Renal cortical epithelial cell (primary cell): Measurements from ENCODE around the gene TRPC4AP. TPM values are rescaled to one million over a fixed set of nuclear protein-coding genes. Genes with fewer than 3 reads are reported as not detected.
"Not testable (repeated sequence)": the region's sequence is repeated elsewhere in the genome, so short reads cannot be mapped to it uniquely, and the experiment has no call there.

ENCODE experiments used
- DNase-seq: peaks from one replicate; pipeline ENCODE4 v3.0.0-alpha.2; 2011; ENCODE audit warnings: low read depth
- total RNA-seq: library from RNA; depleted of rRNA; stranded (reverse); fragments of >200 nt; gene quantifications from 2 replicates; pipeline ENCODE4 v1.2.3, GENCODE V29; 2014

The TRPC4AP gene, protein sequence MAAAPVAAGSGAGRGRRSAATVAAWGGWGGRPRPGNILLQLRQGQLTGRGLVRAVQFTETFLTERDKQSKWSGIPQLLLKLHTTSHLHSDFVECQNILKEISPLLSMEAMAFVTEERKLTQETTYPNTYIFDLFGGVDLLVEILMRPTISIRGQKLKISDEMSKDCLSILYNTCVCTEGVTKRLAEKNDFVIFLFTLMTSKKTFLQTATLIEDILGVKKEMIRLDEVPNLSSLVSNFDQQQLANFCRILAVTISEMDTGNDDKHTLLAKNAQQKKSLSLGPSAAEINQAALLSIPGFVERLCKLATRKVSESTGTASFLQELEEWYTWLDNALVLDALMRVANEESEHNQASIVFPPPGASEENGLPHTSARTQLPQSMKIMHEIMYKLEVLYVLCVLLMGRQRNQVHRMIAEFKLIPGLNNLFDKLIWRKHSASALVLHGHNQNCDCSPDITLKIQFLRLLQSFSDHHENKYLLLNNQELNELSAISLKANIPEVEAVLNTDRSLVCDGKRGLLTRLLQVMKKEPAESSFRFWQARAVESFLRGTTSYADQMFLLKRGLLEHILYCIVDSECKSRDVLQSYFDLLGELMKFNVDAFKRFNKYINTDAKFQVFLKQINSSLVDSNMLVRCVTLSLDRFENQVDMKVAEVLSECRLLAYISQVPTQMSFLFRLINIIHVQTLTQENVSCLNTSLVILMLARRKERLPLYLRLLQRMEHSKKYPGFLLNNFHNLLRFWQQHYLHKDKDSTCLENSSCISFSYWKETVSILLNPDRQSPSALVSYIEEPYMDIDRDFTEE
- 82.0 and 93.3 TPM in 2 replicates for total RNA-seq

DNA sequence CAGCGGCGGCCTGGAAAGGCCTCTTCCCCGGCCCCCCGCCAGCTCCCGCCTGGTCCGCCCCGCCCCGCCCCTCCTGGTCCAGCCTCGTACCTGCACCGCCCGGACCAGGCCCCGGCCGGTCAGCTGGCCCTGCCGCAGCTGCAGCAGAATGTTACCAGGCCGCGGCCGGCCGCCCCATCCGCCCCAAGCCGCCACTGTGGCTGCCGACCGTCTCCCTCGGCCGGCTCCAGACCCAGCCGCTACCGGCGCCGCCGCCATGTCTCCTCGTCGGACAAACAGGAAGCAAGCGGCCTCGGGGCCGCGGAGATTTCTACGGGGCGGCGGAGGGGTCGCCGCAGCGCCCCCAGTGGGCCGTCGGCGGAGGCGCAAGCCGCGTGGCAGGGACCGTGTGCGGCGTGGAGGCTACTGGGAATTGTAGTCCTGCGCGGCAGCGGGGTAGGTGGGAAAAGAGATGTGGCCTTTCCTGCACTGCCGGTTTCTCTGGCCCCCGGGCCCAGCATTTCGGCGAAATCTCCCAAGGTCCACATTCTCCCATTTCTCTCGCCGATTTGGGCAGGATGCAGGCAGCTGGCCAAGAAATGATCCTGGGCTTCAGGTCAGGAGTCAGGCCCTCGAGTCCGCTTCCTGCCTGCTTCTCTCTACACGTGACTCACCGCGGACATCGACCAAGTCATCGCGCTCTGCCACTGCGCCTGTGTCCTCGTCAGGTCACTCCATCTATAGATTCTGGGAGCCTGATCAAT is at the start of gene TRPC4AP:
Gene TRPC4AP (minus strand): TSS at position 284 of the 743 bp plus-strand sequence. CDS start 26 bp downstream, at position 258.
- peak; percentile 64 for DNase-seq

DNA sequence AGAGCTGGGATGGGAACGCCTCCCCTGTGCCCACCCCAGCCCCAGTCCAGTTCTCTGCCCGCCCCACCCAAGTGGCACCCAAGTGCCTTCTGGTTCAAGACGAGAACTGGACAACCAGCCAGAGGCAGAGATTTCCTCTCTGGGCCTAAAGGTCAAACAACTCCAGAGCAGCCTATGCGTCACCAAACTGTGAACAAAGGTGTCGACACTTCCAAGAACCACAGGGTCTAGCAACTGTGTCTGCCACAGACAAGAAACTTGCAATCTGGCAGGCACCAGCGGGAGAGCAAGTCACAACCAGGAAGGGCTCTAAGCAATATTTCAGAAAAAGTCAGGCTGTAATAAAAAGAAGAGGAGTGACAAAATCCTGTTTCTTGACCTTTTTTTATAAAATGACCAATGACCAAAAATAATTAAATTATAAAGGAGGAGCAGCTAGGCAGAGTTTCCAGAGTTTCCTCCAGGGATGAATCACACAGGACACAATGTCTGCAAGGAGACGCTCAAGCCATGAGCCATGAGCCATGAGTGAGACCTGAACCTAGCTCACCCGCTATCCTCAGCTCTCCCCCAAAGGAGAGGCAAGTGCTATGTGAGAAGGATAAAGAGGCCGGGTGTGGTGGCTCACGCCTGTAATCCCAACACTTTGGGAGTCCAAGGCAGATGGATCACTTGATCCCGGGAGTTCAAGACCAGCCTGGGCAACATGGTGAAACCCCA is 43.4 kb upstream of the TRPC4AP start:
- DNase-seq, result no peak

DNA sequence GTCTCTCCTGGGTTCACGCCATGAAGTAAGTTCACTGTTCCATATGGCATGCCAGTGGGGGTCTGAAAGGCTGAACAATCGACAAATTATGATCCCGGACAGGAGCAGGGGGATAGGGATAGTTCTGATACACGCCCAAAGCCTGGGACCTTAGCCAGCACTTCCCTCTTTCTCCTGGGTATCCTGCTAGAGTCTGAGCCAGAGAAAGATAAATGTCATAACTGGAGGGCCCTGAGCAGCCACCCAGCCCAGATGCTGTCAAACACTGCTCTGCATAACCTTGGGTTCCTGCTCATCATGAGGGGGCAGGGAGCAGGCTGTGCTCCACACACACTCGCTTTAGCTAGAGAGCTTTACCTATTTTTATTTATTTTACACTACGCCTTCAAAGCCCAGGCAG is 42.3 kb upstream of the TRPC4AP start:
- DNase-seq, result no peak

DNA sequence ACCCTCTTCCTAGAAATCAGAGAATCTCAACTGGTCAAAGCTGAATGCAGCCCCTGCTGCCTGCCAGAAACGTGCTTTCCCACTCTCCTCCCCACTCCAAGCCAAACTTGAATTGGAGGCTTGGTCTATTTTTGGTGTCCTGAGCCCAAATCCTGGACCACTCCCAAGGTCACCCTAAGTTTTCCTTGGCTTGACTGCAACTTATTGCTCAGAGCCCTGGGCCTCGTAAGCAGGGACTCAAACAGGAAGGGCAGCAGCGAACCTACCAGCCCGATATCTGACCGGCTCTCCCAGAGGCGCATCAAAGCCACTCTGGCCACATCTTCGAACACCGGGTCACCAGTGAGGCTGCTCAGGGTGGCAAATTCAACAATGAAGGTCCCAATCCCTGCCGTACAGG is 41.9 kb upstream of the TRPC4AP start:
- DNase-seq, result no peak

DNA sequence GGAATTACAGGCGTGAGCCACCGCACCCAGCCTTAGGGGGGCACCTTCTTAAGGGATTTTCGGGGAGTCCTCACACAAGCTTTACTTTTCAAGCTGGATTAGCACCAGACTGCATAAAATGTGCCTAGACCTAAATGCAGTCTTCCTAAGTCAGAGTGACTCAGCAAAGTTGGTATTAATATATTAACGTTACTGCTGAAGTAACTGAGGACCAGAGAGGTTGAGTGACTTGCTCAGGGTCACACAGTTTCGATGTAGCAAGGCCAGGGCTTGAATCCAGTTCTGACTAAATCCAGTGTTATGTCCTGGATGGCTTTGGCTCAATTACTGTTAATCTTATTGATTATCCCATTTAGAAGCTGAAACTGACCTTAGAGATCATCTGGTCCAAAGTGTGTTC is 41.1 kb upstream of the TRPC4AP start:
- DNase-seq, result no peak

DNA sequence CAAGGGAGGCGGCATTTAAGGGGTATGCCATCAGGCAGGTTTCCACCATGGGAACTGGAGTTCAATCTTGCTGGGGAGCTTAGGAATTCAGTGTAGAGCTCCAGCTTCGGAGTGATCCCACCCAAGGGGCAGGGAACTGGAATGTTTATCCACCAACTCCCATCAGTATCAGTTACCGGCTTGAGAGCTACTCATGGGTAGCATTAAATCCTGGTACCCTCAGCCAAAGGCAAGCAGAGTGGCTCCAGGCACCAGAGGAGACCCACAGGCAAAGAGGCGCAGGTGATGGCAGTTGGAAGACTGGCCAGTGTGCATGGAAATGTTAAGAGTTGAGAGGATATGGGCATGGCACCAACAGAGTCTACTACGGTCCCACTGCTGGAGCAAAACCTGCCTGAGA is 40.4 kb upstream of the TRPC4AP start:
- no peak for DNase-seq

DNA sequence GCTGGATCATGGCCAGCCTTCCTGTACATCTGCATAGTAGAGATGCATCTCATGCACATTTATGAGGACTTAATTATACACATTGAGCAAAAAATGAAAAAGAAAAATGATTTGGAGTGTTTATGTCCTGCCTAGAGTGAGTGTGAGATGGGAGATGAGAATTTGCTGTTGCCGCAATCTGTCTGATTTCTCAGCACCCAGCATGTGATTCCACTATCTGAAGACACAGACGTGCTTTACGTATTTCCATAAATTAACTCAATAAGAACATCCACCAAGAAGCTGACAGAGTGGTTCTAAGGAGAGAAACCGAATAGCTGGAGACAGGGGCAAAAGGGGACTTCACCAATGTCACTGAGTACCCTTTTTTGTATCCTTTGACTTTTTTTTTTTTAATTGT is 39.3 kb upstream of the TRPC4AP start:
- no peak for DNase-seq

DNA sequence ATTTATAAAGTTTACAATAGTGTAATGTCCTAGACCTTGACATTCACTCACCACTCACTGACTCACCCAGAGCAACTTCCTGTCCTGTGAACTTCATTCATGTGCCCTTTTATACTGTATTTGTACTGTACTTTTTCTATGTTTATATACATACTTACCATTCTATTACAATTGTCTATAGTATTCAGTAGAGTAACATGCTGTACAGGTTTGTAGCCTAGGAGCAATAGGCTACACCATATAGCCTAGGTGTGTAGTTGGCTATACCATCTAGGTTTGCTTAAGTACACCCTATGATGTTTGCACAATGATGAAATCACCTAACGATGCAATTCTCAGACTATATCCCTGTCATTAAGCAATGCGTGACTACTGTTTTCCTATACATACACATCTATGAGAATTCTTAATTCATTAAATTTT is 37.1 kb upstream of the TRPC4AP start:
- DNase-seq, result no peak

DNA sequence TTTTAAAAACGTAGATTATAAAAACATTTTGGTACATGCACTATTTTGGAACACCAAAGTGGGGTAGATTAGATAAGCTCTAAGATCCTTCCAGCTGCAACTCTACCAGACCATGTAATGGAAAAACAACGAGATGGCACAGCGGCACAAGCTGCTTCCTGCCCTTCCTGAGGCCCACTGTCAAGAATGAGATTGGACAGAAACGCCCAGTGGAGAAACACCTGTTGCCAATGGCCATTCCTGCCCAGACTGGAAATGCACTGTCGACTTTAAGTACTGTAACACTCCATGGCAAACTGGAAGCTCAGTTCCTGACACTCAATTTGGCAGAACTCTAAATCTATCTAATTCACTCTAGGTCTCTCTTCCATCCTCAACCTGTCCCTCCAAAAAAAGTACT is 33.1 kb upstream of the TRPC4AP start:
- DNase-seq, result no peak

DNA sequence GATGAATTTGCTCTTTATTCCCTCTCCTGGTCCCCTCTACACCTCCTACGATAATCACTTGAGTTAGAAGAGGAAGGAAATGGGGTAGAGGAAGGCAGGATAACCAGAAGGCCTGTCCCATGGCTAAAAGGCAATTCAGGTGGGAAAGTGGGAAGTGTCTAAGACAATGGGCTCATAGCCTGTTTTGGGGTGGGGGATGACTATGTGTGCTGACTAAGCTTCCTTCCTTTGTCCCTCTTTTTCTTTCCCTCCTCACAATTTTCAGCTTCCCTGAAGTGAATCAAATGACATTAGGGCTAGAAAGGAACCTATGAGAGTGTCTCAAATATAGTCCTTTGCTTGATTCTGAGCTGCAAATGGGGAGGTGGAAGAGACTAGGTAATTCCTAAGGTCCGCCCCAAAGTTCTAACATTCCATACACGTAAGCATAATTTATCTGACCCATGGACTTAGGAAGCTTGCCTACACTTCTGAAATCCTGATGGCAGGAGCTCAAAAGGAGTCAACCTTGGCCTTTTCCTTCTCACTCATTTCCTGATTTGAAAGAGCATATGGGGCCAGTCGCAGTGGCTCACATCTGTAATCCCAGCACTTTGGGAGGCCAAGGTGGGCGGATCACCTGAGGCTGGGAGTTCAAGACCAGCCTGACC is 30.3 kb upstream of the TRPC4AP start:
- DNase-seq, result no peak

DNA sequence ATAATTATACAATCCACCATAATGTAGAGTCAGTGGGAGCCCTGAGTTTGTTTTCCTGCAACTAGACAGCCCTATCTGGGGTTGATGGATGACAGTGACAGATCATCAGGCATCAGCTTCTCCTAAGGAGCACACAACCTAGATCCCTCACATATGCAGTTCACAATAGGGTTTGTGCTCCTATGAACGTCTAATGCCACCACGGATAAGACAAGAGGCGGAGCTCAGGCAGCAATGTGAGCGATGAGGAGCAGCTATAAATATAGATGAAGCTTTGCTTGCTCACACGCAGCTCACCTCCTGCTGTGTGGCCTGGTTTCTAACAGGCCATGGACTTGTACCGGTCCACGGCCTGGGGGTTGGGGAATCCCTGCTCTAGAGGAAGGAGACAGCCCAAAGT is 28.6 kb upstream of the TRPC4AP start:
- DNase-seq, result no peak

DNA sequence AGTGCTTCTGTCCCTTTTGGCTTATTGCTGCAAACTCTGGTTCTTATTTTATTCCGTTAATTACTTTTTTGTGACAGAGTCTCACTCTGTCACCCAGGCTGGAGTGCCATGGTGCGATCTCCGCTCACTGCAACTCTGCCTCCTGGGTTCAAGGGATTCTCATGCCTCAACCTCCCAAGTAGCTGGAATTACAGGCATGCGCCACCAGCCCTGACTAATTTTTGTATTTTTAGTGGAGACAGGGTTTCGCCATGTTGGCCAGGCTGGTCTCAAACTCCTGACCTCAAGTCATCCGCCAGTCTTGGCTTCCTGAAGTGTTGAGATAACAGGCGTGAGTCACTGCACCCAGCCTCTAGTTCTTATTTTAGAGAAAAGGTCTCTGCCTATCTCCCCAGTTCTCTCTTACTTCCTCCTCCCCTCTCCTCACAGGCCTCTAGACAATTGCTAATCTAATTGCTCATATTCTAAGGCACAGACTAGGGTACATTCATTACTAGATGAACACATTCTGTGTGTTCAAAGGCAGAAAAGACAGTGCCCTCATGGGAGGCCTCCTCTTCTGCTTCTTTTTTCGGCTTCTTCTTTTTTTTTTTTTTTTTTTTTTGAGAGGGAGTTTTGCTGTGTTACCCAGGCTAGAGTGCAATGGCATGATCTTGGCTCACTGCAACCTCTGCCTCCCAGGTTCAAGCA is 27.6 kb upstream of the TRPC4AP start:
- DNase-seq, result no peak

DNA sequence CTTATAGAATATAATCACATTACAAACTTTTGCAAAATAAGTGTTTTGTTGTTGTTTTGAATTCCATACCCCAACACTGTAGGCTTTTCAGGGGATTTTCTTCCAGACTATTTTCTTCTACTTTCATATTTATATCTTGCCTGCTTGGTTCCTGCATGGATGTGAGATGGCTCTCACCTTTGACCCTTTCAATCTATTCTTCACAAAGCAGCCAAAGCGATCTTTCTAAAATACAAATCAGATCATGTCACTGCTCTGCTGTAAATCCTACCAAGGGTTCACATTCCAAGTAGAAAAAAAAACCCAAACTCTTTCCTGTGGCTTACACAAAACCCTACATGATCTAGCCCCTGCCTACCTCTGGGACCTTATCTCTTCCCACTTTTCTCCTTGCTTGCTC is 25.0 kb upstream of the TRPC4AP start:
- DNase-seq, result no peak

DNA sequence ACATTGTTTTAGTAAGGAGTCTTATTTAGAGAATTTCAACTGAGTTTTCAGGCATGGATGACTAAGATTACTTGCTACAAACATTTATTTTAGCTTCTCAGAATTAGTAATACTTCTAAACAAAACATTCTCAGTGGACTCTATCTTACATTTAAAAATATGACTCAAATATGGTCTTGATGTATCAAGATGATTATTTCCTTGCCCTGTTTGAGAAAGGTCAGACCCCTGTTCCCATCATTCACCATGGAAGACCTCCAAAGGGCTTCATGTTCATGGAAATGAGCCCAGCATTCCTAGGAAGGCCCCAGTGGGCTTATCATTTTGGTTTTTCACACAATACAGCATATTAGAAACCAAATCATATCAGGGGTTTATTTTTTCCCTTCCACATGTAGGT is 24.6 kb upstream of the TRPC4AP start:
- DNase-seq, result no peak

DNA sequence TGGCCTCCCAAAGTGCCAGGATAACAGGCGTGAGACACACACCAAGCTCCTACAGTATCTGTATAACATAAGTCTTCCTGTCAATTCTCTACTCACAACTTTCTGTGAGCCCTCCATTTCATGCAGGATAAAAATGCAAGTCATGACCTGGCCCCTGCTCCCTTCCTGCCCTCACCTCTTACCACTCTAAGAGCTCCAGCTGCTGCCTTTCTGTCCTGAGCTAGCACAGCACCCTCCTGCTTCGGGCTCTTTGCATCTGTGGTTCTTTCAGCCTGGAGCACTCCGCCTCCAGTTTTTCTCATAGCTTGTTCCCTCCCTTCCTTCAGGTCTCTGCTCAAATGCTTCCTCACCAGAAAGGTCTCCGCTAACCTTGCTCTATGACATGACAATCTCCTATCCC is 23.7 kb upstream of the TRPC4AP start:
- DNase-seq, result no peak

DNA sequence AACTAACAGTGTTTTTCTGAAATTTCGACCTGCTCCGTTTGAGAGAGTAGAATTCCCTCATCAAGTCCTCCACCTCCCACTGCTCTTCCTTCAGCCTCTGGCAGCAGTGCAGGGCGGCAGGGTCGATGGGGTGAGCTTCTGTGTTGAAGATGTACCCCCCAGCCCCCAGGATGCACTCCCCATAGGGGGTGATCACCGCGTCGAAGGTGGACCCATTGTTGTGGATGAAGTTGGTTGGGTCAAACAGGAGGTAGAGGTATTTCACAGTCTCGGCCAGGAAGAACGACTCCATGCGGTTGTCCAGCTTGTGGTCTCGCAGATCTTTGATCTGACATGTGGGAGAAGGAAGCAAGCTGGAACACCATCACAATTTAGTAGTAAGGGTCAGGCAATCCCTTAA is 23.0 kb upstream of the TRPC4AP start:
- no peak for DNase-seq

DNA sequence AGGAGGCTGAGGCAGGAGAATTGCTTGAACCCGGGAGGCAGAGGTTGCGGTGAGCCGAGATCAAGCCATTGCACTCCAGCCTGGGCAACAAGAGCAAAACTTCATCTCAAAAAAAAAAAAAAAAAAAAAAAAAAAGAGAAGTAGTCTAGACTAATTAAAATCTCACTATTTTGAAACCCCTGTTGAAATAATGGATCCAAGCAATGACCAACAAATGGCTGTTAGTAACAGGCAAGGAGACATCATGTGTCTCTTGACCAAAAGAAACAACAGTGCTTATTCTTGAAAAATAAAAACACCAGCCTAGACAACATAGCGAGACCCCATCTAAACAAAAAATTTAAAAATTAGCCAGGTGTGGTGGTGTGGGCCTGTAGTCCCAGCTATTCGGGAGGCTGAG is 19.7 kb upstream of the TRPC4AP start:
- DNase-seq, result not testable (repeated sequence)

DNA sequence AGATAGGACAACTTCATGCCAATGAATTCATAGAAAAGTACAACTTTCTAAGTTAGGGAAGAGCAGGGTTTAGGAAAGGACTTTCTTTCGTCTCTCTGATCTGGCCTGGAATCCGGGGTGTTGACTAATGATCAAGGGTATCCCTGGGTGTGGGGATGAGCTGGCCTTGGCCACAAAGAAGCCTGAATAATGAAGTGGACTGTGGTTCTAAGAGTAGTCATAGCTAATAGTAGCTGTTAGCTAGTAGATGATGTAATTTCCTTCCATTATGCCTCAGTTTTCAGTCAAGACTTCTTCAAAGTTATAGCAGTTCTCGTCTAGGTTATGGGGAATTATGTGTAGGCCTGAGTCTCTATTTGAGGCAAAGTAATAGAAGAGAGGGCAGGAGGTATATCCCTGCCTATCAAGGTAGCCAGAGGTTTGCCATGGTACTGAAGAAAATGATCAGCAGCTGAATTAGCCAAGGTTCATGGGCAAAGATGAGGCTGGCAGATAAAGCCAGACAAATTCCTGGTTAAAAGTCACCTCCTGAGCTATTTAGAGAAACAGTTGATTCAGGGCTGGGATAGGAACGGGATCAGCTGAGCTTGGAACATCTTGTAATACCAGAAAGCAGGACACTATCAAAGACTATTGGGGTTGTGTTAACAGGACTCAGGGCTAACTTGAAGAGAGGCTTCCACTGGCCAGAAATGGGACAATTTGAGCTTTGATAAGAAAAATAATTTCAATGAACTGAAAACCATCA is 18.7 kb upstream of the TRPC4AP start:
- peak; percentile 84 for DNase-seq

DNA sequence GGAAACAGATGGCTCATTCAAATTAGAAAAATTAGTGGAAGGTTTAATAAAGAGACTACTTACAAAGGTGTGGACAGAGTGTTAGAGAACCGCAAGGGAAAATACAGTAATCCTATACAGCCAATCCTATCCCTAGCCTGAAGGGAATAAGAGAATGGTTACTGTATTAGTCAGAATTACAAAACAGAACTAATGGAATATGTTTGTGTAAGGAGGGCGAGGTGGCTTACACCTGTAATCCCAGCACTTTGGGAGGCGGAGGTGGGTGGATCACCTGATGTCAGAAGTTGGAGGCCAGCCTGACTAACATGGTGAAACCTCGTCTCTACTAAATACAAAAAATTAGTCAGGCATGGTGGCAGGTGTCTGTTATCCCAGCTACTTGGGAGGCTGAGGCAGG is 16.3 kb upstream of the TRPC4AP start:
- no peak for DNase-seq

DNA sequence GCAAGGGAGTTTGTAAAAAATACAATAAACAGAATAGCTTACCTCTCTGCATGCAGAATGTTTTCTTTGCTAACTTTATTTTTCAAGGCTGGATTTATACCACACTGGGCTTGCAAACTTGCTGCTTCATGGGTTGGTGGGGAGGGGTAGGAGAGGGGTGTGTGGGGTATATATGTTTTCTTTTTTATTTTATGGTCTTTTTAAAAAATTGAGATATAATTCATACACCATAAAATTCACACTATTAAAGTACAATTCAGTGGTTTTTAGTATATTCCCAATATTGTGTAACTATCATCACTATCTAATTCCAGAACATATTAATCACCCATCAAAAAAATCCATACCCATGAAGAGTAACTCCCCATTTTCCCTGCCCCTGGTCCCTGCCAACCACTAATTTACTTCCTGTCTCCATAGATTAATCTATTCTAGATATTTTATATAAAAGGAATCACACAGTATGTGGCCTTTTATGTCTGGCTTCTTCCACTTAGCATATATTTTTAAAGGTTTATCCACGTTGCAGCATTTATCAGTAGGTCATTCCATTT is 14.3 kb upstream of the TRPC4AP start:
- no peak for DNase-seq
